T-helper 2 cell treated with Interferon-gamma antibody and Interleukin-4, amounts not matched to agents 100 ng/mL and 5 ng/mL, for 36 hours (primary cell): ENCODE data around the gene RDX. TPM values are rescaled to one million over a fixed set of nuclear protein-coding genes. Genes with fewer than 3 reads are reported as not detected.

Source experiments
- intact Hi-C: fragments of 100-400 bp; cut with micrococcal nuclease; formaldehyde crosslinking; loops from one replicate; pipeline ENCODE4 v1.15.1; 2023
- total RNA-seq: library from RNA; stranded (reverse); gene quantifications from 2 replicates; pipeline ENCODE4 v1.2.3, GENCODE V29; 2022

Gene RDX
- total RNA-seq, 1 donor from 2014 or later: 47.3 TPM

DNA sequence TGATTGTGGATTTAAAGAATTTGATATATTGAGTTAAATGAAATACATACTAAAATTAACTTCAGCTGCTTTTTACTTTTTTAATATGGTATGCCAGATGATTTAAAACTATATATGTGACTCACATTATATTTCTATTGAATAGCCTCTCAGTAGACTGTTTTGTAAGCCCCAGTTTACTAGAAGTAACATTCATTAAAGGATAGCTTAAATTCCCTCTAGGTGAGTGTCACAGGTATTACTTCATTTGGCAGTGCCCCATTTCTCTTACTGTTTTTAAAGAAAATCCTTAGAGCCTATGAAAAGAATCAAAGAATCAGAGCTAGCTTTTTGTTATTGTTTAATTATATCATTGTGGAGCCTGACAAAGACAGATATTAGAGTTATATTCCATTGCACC is 154.6 kb downstream of the RDX start:
- intact Hi-C loops: no loop called here

DNA sequence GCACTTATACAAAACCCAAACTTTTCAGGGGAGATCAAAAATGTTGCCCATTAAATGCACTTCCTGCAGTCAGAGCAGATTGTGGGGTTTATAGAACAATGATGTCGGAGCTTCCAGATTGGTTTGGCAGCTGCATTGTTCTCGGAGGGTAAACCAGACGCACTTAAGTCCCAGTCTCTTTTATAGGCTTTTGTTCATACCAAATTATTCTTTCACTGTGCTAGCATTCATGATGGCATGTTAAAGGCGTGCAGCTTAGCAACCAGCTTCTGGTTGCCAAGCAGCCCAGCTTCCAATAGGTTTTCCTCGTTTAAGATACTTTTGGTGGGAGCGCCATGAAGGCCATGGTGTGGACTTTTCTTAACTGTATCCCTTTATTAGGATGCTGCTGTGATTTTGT is 162.3 kb downstream of the RDX start:
- intact Hi-C loops: no loop called here

DNA sequence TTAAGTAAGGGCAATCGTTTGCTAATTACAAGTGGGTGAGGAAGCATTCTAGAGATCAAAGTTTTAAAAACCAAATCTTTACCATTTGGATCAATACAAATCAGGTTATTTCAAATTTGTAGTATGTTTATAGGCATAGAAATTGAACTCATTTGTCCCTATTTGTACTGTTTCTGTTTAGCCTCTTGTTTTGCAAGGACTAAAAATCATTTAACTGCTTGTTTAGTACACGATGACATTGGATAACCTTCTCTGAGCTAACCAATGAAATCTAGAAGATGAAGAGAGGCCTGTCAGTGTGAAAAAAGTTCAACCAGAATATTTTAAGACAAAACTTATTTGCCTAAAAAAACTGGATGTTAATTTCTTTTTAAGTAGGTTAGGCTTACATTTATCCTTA is 163.3 kb downstream of the RDX start:
- intact Hi-C loops: no loop called here

DNA sequence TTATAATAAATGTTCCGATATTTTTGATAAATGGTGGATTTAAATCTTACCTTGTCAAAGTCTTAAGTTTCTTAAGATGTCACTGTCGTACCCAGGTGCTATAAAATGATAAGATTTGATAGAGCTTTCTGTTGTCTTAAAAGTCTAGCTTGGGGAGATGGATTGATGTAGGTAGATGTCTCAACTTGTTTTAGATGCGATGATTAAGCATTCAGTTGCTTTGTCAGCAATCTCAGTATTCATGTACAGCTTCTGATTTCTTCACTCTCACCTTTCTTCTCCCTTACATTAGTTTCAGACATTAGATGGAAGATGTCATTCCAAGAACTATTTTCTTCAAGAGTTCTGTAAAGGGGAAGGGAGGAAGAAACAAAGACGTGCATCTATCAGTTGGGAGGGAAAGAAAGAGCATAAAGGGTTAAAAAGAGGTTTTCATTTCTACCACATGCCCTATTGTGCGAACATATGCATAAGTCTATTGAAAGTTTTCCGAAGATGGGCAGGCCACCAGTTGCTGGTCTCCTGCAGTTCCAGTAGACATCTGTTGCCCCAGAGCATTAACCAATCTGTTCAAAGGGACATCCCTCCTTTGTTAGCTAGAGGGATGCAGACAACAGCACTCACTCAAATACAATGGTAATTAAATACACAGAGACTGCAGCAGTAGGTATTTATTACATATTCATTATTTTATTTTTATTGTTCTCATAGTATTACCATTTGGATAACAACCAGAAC is 164.9 kb downstream of the RDX start:
- intact Hi-C loops: no loop called here

DNA sequence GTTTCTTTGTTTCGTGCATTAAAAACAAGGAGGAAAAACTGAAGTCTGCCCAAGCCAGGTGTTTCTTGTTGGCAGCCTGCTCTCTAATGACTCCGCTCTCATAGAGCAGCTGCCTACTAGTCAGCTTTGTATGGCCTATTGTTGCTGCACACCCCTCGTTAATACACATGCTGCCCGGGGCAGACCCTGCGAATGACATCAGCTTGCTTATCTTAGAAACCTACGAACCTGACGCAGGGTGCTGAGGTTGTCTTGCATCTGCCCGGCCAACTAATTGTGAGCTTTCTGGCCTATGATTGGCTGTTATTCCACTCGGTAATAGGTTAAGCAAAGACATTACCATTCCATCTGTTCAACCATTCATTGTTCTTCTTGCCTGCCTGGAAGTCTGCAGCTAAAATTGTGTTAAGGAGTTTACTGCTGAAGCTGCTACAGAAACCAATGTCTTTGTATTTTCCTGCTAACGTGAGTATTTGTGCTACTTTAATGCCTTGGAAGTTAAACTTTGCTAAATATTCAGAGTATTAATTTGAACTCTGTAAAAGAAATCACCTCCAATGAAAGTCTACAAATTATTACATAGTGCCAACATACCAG is 165.7 kb downstream of the RDX start:
- intact Hi-C loops: no loop called here

DNA sequence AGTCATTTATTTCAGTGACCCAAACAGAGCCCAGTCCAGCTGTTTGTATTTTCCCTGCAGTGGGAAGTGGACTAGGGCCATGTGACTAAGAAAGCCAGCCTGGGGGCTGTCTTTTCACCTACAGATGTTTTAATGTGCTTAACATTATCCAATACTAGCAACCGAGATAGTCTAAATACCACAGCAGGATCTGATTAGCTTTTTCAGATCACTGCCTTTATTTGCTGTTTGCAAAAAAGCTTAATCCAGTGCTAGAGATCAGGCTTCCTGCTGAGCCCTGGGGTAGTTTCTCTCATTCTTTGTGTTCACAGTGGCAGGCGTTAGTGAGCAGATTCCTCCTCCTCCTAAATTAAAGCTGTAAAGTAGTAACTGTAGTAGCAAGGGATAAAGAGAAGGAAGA is 168.3 kb downstream of the RDX start:
- intact Hi-C loops: no loop called here

DNA sequence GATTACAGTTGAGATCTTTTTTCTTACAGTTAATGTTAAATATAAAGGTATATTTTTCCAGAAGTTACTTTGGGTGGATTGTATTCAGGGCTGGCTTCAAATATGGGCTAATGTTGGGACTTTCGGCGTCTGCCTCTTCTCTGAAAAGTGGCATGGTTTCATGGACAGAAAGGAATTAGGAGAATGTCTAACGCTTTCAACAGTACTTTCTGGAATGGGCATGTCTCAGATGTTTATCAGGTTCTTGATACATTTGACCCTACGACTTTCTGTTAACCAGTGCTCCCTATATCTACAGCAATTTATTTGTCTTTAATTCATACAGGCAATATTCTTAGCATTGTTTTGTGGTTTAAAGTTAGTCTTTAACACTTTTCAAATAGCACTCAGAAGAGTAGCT is 169.5 kb downstream of the RDX start:
- intact Hi-C loops: no loop called here

DNA sequence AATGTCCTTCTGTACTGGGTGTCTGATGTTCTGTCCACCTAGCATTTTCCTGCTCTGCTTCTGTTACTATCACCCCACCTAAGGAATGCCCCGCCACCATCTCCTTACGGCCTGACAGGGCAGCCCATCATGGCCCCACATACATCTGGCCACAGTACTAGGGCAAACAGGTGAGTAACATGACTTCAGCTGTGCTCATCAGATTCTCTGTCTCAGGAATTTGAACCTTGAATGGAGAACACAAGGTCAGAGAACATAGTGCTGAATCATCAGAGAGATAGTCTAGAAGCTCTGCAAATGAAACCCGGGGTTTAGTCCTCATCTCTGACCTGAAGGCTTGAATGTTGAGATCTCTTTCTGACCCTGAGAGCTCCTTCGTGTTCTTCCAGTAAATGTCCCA is 170.8 kb downstream of the RDX start:
- intact Hi-C loops: no loop called here

Other genes starting within 250 kb of the RDX start
- gene ZC3H12C, start 203.2 kb downstream of the RDX start, total RNA-seq: 1.7 and 1.9 TPM in 2 replicates
- gene FDX1, start 133.3 kb upstream of the RDX start, total RNA-seq: 12.2 and 12.4 TPM in 2 replicates